GM20431 (cell line): ENCODE measurements around the gene SLC30A5.

Experiments used
- in situ Hi-C: fragments of 300-500 bp; cut with MseI, MboI; formaldehyde crosslinking; loops from one replicate; pipeline ENCODE4 v1.15.0; 2020; ENCODE audit warnings: low sequenced_read_pairs; ENCODE audit not compliant: unreplicated experiment

The SLC30A5 gene

GRCh38 chr5:69160651-69161050 lies 66.8 kb downstream of the SLC30A5 start:
- in situ Hi-C loops, result no loop called here

DNA sequence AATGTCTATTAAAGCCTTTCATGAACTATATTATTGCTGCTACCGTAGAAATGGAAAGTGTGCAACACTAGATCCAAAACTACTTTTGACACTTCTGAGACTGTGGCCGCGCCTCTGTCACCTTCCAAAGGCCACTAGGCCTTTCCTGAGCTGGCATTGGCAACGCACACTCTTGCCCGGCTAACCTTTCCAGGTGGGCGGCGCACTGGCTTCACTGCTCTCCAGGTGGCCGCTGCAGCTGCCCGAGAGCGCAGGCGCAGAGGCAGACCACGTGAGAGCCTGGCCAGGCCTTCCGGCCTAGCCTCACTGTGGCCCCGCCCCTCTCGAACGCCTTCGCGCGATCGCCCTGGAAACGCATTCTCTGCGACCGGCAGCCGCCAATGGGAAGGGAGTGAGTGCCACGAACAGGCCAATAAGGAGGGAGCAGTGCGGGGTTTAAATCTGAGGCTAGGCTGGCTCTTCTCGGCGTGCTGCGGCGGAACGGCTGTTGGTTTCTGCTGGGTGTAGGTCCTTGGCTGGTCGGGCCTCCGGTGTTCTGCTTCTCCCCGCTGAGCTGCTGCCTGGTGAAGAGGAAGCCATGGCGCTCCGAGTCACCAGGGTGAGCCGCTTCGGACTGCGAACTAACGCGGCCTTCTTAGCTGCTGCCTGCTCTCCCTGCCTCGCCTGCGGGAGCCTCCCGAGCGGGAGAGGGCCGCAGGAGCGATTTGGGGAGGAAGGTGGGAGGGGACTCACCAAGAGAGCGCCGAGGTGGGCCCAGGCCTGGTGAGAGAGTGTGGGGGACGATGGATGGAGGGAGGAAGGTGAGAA lies 73.1 kb downstream of the SLC30A5 start, which contains the start of gene CCNB1:
Gene CCNB1, plus strand, starts transcription at position 465 of the 807 bp plus-strand sequence. Its CDS starts 113 bp downstream, at position 578.
- in situ Hi-C loops, result no loop called here

- in situ Hi-C loops, result no loop called here
These were observed 73.7 kb downstream of the SLC30A5 start for GRCh38 chr5:69167493-69167855.

GRCh38 chr5:69167929-69168328 lies 74.1 kb downstream of the SLC30A5 start:
- in situ Hi-C loops, result no loop called here

DNA sequence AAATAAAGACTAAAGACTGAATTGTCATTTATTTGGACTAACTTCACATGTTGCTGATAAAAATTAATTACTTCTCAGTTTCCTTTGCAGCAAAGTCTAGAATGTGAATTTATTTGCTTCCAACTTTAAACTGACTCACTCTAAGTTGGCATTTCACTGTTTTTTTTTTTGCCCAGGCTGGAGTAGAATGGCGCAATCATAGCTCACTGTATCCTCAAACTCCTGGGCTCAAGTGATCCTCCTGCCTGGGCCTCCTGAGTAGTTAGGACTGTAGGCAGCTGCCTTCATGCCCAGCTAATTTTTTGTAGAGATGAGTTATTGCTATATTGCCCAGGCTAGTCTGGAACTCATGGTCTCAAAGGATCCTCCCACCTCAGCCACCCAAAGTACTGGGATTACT lies 76.7 kb downstream of the SLC30A5 start:
- in situ Hi-C loops, result no loop called here

DNA sequence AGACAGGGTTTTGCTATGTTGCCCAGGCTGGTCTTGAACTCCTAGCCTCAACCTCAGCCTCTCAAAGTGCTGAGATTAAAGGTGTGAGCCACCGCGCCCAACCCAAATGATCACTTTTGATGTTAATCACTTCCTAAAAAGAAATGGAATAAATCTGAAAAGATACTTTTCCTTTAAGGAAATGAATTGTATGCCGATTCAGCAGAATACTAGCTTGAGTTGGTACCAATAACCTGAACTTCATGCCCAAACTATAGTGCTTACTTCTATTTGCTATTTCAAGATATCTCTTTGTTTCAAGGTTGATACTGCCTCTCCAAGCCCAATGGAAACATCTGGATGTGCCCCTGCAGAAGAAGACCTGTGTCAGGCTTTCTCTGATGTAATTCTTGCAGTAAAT lies 77.2 kb downstream of the SLC30A5 start:
- in situ Hi-C loops, result no loop called here
